Measurements from ENCODE around the gene CNTN5.

Gene CNTN5

GRCh38 chr11:99171330-99171729 lies 150.6 kb downstream of the CNTN5 start:
- DNase-seq, result no peak

- no peak for DNase-seq
Measured at GRCh38 chr11:99176430-99176829, 155.7 kb downstream of the CNTN5 start.

GRCh38 chr11:99177446-99177845 lies 156.7 kb downstream of the CNTN5 start:
- no peak for DNase-seq

GRCh38 chr11:99184146-99184545 lies 163.4 kb downstream of the CNTN5 start:
- no peak for DNase-seq

- DNase-seq, result no peak
Measured at GRCh38 chr11:99188221-99188620, 167.5 kb downstream of the CNTN5 start.

- no peak for DNase-seq
Measured at GRCh38 chr11:99192716-99193115, 172.0 kb downstream of the CNTN5 start.

GRCh38 chr11:99197477-99197876 lies 176.7 kb downstream of the CNTN5 start:
- DNase-seq, result no peak

GRCh38 chr11:99198215-99198614 lies 177.5 kb downstream of the CNTN5 start:
- DNase-seq, result no peak

- no peak for DNase-seq
Measured at GRCh38 chr11:99199341-99199740, 178.6 kb downstream of the CNTN5 start.

GRCh38 chr11:99200720-99201119 lies 180.0 kb downstream of the CNTN5 start:
- no peak for DNase-seq

GRCh38 chr11:99208813-99209212 lies 188.1 kb downstream of the CNTN5 start:
- DNase-seq, result no peak

GRCh38 chr11:99229544-99229943 lies 208.8 kb downstream of the CNTN5 start:
- DNase-seq, result no peak

GRCh38 chr11:99234534-99234933 lies 213.8 kb downstream of the CNTN5 start:
- no peak for DNase-seq

GRCh38 chr11:99238401-99238800 lies 217.7 kb downstream of the CNTN5 start:
- DNase-seq, result no peak

- no peak for DNase-seq
Measured at GRCh38 chr11:99240192-99241030, 219.7 kb downstream of the CNTN5 start.

- DNase-seq, result no peak
Measured at GRCh38 chr11:99241066-99241465, 220.3 kb downstream of the CNTN5 start.

- DNase-seq, result no peak
Measured at GRCh38 chr11:99244613-99245012, 223.9 kb downstream of the CNTN5 start.

GRCh38 chr11:99246199-99246598 lies 225.4 kb downstream of the CNTN5 start:
- DNase-seq, result no peak

GRCh38 chr11:99256614-99257013 lies 235.9 kb downstream of the CNTN5 start:
- DNase-seq, result no peak

- no peak for DNase-seq
Measured at GRCh38 chr11:99257131-99257530, 236.4 kb downstream of the CNTN5 start.

- no peak for DNase-seq
Measured at GRCh38 chr11:99260696-99261095, 239.9 kb downstream of the CNTN5 start.

- DNase-seq, result no peak
Measured at GRCh38 chr11:99268886-99269285, 248.1 kb downstream of the CNTN5 start.

- DNase-seq, result no peak
Measured at GRCh38 chr11:99271527-99271926, 250.8 kb downstream of the CNTN5 start.

- DNase-seq, result no peak
Measured at GRCh38 chr11:99275521-99275920, 254.8 kb downstream of the CNTN5 start.

- no peak for DNase-seq
Measured at GRCh38 chr11:99277281-99277680, 256.5 kb downstream of the CNTN5 start.
